Activated naive CD4-positive, alpha-beta T cell treated with anti-CD3 and anti-CD28 coated beads for 36 hours (primary cell): Measurements from ENCODE around the gene ZCCHC9. TPM values are rescaled to one million over a fixed set of nuclear protein-coding genes. Genes with fewer than 3 reads are reported as not detected.
"Not testable (repeated sequence)": the region's sequence is repeated elsewhere in the genome, so short reads cannot be mapped to it uniquely, and the experiment has no call there.

Source experiments
- CTCF ChIA-PET: fragments of 350-600 bp; sonication (Branson Sonifier 250); formaldehyde crosslinking; loops from one replicate; lab custom pipeline; 2021; ENCODE audit warnings: antibody characterized with exemption; lab: Charles Lee
- DNase-seq: peaks from one replicate; pipeline ENCODE4 v3.0.0-alpha.2; 2020
- H3K27ac Mint-ChIP-seq: one replicate; pipeline ENCODE4 v1.8.0; 2021; ENCODE audit warnings: mild to moderate bottlenecking, mixed read lengths
- H3K27me3 Mint-ChIP-seq: one replicate; pipeline ENCODE4 v1.8.0; 2021; ENCODE audit warnings: low read depth, mixed read lengths
- H3K36me3 Mint-ChIP-seq: one replicate; pipeline ENCODE4 v1.8.0; 2021; ENCODE audit warnings: low read depth, mixed read lengths
- H3K4me1 Mint-ChIP-seq: one replicate; pipeline ENCODE4 v1.8.0; 2021; ENCODE audit warnings: low read depth, mixed read lengths
- H3K4me3 Mint-ChIP-seq: one replicate; pipeline ENCODE4 v1.8.0; 2021; ENCODE audit warnings: mild to moderate bottlenecking, moderate library complexity, mixed read lengths
- H3K9me3 Mint-ChIP-seq: one replicate; pipeline ENCODE4 v1.8.0; 2021; ENCODE audit warnings: mixed read lengths
- intact Hi-C: fragments of 100-400 bp; cut with micrococcal nuclease; formaldehyde crosslinking; loops from one replicate; pipeline ENCODE4 v1.15.1; 2023
- total RNA-seq, 2 experiments: library from RNA; stranded (reverse); gene quantifications; one replicate each; pipeline ENCODE4 v1.2.3, GENCODE V29; 2021

ZCCHC9 gene, protein sequence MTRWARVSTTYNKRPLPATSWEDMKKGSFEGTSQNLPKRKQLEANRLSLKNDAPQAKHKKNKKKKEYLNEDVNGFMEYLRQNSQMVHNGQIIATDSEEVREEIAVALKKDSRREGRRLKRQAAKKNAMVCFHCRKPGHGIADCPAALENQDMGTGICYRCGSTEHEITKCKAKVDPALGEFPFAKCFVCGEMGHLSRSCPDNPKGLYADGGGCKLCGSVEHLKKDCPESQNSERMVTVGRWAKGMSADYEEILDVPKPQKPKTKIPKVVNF
- 10 to 100 TPM; 31.8 to 33.5 TPM for total RNA-seq

DNA sequence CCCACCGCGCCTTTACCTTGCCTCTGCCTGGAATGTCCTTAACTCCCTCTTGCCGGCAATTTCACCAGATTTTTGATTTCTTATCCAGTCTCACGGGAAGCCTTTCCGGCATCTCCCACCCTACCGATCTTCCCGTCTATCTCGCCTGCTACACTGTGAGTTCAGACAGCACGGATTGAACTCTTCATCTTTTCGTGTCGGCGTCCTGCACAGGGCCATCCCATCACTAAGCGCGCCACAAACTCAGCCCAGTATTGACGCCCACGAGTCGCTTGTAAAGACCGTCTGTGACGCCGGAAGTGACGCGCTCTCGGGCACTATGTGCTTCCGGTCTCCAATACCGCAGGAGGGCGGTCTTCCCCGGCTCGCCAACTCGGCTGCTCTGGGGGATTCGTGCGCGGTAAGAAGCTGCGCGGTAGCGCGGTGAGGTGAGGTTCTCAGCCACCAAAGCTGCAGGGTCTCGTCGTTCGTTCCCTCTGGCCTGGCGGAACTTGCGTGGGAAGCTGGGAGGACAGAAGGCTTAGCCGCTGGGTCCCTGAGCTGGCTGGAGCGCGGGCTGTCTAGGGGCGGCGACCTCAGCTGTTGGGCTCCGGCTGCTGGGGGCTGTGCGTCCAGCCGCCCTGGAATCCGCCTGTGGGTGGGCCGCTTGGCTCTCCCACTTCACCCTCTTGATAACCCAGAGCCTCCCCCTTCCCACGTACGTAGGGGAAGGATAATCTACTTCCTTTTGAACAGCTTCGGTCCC lies at the start of gene ZCCHC9:
Gene ZCCHC9, plus strand, starts transcription at position 317 of the 745 bp plus-strand sequence. CDS start 3,171 bp downstream, outside the sequence.
- peak; percentile 96 for DNase-seq
- Mint-ChIP-seq H3K4me3 (peak within 1 kb of the TSS; percentile 87), H3K27ac (peak within 1 kb of the TSS; percentile 88), H3K4me1 (peaks cover 44% of the 10 kb centered on the region), H3K9me3 (no peaks in the 10 kb centered on the region), H3K27me3 (no peaks in the 10 kb centered on the region), H3K36me3 (peaks cover 10% of the 10 kb centered on the region)
- intact Hi-C loops: loop anchor here (1.0 to 5.0 kb wide), 15 partner anchors 107 to 1775 kb away; partner anchors contain the start of genes RPS23, SSBP2, TMEM167A and XRCC4
- CTCF ChIA-PET: interaction anchor here (0.5 to 0.6 kb wide), 2 partner anchors 464 to 598 kb away, joined by 3 read pairs; no protein-coding TSS in a partner anchor

DNA sequence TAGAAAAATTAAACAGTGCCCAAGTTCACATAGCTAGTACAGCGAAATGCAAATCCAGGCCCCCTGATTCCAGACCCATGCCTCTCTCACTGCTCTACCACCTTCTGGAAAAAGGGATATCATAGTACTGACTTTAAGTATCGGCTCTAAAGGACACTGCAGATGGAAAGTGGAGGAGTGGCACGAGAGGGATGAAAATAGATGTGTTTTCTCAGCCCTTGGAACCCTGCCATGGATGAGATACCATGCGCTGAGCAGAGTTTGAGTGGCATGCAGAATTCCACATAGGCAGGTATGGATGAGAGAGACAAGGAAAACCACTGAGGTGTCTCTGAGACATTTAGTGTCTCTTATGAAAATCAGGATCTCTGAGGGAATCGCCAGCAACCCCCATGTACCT lies 49.5 kb upstream of the ZCCHC9 start:
- H3K4me3 Mint-ChIP-seq: no peak overlapping the region
- intact Hi-C loops: no loop called here
- DNase-seq: no peak
- H3K27me3 Mint-ChIP-seq: no peaks in the 10 kb centered on the region
- H3K36me3 Mint-ChIP-seq: peaks cover 10% of the 10 kb centered on the region
- CTCF ChIA-PET: no interaction called here
- no peaks in the 10 kb centered on the region for H3K9me3 Mint-ChIP-seq
- H3K4me1 Mint-ChIP-seq: no peaks in the 10 kb centered on the region
- no peak overlapping the region for H3K27ac Mint-ChIP-seq

DNA sequence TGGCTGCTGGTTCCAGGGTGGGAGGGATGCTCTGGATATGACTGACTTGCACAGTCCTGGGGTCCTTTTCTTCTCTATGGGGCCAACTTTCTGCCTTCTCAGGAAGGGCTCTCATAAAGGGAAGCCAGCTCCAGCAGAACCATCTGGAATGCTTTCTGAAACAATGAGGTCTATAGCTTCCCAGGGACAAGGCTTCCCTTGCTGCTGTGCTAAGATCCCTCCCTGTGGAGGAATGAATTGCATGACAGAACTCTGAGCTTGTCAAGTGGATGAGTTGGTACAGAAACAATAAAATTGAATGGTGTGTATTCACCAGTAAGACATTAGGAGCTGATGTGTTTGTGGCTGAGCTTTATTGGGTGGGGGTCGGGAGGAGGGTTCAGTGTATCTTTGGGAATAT lies 48.5 kb upstream of the ZCCHC9 start:
- H3K36me3 Mint-ChIP-seq: peaks cover 10% of the 10 kb centered on the region
- H3K4me1 Mint-ChIP-seq: no peaks in the 10 kb centered on the region
- no peaks in the 10 kb centered on the region for H3K9me3 Mint-ChIP-seq
- CTCF ChIA-PET: no interaction called here
- H3K27ac Mint-ChIP-seq: no peak overlapping the region
- intact Hi-C loops: no loop called here
- H3K4me3 Mint-ChIP-seq: no peak overlapping the region
- H3K27me3 Mint-ChIP-seq: no peaks in the 10 kb centered on the region
- DNase-seq: no peak

DNA sequence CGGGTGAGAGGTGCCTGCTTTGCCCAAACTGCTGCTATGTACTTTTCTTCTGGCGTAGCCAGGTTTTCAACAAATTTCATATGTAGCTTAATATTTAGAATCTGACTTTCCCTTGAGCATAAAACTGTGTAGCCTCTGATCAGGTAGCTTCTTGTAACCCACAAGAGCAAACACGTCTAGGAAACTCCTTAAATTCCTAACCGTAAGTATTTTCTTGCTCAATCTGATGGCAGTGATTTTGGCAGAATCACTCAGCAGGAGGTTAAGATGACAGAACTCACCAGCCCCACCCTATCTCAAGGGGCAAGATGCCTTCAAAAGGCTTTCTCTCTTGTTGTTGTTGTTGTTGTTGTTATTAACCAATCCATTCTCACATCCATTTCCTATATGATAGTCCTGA lies 47.5 kb upstream of the ZCCHC9 start:
- no peaks in the 10 kb centered on the region for H3K9me3 Mint-ChIP-seq
- H3K4me3 Mint-ChIP-seq: no peak overlapping the region
- DNase-seq: no peak
- no peak overlapping the region for H3K27ac Mint-ChIP-seq
- CTCF ChIA-PET: interaction anchor here (0.6 kb wide), 1 partner anchor 16 kb away, joined by 3 read pairs; no protein-coding TSS in a partner anchor
- intact Hi-C loops: no loop called here
- H3K36me3 Mint-ChIP-seq: peaks cover 10% of the 10 kb centered on the region
- H3K27me3 Mint-ChIP-seq: no peaks in the 10 kb centered on the region
- no peaks in the 10 kb centered on the region for H3K4me1 Mint-ChIP-seq

DNA sequence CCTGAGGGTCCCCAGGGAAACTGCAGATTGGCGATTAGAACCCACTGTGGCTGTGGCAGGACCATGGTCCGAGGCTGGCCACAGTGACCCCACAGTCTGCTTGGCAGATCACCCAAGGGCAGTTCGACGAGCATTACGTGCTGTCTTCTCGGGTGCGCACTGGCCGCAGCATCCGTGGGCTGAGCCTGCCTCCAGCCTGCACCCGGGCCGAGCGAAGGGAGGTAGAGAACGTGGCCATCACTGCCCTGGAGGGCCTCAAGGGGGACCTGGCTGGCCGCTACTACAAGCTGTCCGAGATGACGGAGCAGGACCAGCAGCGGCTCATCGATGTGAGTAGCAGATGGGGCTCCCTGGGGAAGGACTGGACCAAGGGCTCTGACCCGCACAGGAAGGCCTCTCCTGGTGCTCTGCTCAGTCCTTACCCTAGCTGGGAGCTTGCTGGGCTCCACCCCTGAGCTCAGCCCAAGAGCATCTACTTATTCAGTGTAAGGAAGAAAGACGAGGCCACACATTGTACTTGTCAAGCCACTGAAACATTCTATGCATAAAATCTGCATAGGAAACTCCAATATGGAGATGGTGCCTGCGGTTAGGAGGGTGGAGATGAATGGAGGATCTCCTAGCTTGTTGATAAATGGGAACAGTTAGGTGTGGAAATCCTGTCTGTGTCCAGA lies 46.4 kb upstream of the ZCCHC9 start:
- Mint-ChIP-seq H3K4me1 (no peaks in the 10 kb centered on the region), H3K27ac (no peak overlapping the region), H3K36me3 (peaks cover 16% of the 10 kb centered on the region), H3K9me3 (peaks cover 5% of the 10 kb centered on the region), H3K27me3 (no peaks in the 10 kb centered on the region), H3K4me3 (no peak overlapping the region)
- intact Hi-C loops: no loop called here
- DNase-seq: no peak
- CTCF ChIA-PET: interaction anchor here (0.6 kb wide), 1 partner anchor 32 kb away, joined by 3 read pairs; no protein-coding TSS in a partner anchor

DNA sequence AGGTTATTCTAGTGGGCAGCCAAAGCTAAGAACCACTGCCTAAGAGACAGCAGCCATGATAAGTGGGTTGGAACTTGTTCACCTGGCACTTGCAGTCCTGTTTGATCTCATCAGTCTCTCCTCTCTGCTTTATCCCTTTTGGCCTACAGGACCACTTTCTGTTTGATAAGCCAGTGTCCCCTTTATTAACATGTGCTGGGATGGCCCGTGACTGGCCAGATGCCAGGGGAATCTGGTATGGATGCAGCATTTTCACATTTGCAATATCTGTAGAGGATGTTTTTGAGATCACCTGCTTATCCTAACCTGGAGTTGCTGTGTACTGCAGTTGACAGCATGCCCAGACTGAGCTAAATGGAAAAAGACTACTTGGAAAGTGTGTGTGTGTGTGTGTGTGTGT lies 44.6 kb upstream of the ZCCHC9 start:
- Mint-ChIP-seq H3K4me3 (no peak overlapping the region), H3K27me3 (no peaks in the 10 kb centered on the region), H3K36me3 (peaks cover 22% of the 10 kb centered on the region), H3K9me3 (peaks cover 18% of the 10 kb centered on the region), H3K27ac (no peak overlapping the region), H3K4me1 (no peaks in the 10 kb centered on the region)
- no peak for DNase-seq
- intact Hi-C loops: no loop called here
- CTCF ChIA-PET: interaction anchor here (0.6 kb wide), 1 partner anchor 40 kb away, joined by 5 read pairs; no protein-coding TSS in a partner anchor

DNA sequence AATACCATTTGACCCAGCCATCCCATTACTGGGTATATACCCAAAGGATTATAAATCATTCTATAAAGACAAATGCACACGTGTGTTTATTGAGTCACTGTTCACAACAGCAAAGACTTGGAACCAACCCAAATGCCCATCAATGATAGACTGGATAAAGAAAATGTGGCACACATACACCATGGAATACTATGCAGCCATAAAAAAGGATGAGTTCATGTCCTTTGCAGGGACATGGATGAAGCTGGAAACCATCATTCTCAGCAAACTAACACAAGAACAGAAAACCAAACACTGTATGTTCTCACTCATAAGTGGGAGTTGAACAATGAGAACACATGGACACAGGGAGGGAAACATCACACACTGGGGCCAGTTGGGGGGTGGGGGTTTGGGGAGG lies 38.6 kb upstream of the ZCCHC9 start:
- DNase-seq, H3K27me3 Mint-ChIP-seq, H3K4me3 Mint-ChIP-seq, H3K4me1 Mint-ChIP-seq, CTCF ChIA-PET, H3K27ac Mint-ChIP-seq, intact Hi-C loops: not testable (repeated sequence)
- Mint-ChIP-seq H3K9me3 (peaks cover 27% of the 10 kb centered on the region), H3K36me3 (peaks cover 35% of the 10 kb centered on the region)

DNA sequence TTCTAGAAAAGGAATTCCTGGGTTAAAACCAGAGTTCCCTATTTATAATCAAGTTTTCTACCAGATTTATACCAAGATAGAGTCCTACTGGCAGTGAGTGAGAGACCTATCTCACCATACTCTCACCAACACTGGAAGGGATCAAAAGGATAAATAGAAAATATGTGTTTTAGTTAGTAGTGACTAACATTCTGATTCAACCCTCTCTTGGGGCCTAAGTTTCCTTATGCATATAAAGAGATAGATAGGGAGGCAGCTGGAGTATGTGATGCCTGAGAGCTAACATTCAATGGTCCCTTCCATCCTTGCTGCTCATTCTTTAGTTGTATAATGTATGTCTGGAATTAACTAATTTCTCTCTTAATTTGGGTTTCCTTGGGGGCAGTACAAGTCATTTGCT lies 36.3 kb upstream of the ZCCHC9 start:
- no peak for DNase-seq
- intact Hi-C loops: no loop called here
- CTCF ChIA-PET: no interaction called here
- no peaks in the 10 kb centered on the region for H3K27me3 Mint-ChIP-seq
- no peak overlapping the region for H3K4me3 Mint-ChIP-seq
- H3K36me3 Mint-ChIP-seq: peaks cover 28% of the 10 kb centered on the region
- H3K4me1 Mint-ChIP-seq: peaks cover 6% of the 10 kb centered on the region
- H3K9me3 Mint-ChIP-seq: peaks cover 22% of the 10 kb centered on the region
- no peak overlapping the region for H3K27ac Mint-ChIP-seq

DNA sequence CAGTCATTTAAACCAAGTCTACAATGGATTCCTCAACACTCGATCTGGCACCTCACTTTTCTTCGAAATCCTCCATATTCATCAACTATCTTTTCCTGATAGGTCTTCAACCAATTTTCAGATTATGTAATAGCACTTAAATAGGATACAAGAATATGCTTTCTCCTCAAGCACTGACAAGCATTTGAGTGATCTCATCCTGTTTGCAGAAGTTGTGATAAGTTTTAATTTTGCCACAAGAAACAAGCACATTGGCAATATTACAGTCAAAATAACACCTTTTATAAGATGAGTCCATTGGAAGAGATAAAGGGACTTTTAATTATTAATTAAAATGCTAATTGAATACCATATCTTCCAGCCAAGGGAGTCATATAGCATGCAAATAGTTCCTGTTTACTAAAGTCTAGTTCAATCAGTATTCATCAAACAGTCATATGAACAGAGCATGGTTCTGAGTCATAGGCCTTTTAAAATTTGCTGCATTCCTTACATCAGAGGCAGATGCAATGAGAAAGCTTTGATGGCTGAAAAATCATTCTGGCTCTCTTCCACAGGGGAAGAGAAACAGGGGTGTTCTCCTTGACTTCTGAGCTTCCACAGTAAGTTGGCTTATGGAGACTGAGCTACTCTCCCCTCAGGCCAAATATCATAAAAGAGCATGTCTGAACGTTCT lies 32.7 kb upstream of the ZCCHC9 start:
- Mint-ChIP-seq H3K36me3 (peaks cover 25% of the 10 kb centered on the region), H3K4me3 (no peak overlapping the region), H3K27ac (no peak overlapping the region), H3K27me3 (no peaks in the 10 kb centered on the region), H3K9me3 (peaks cover 18% of the 10 kb centered on the region), H3K4me1 (peaks cover 10% of the 10 kb centered on the region)
- intact Hi-C loops: no loop called here
- CTCF ChIA-PET: no interaction called here
- DNase-seq: no peak

DNA sequence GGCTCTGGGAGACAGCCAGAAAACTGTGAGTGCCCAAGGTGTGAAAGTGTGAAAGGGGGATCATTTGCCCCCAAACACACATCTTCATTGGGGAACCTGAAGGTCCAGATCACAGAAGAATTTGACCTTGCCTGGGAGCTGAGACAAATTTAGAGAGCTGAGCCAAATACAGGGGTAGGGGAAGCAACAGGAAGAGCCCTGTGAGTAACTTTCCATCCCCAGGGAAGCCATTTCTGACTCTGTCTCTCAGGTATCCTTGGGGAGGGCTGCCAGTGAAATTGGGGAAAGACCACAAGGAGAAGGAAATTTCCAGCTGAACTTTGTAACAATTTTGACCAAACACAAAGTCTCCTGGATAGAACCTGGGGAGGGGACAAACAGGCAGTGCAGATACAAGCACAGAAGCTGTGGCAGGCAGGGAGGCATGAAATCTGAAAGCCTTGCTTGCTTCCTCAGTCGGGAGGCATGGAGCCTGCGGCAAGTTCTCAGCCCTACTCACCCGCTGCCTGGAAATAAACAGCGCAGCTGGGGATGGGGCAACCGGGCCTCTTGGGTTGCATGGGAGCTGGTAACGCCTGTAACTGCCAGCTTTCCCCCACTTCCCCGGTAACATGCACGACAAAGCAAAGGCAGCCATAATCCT lies 31.5 kb upstream of the ZCCHC9 start:
- peaks cover 23% of the 10 kb centered on the region for H3K9me3 Mint-ChIP-seq
- H3K4me1 Mint-ChIP-seq: peaks cover 14% of the 10 kb centered on the region
- CTCF ChIA-PET: interaction anchor here (0.5 to 0.6 kb wide), 2 partner anchors 16 to 104 kb away, joined by 3 read pairs; no protein-coding TSS in a partner anchor
- H3K4me3 Mint-ChIP-seq: no peak overlapping the region
- no peak overlapping the region for H3K27ac Mint-ChIP-seq
- no peak for DNase-seq
- no peaks in the 10 kb centered on the region for H3K27me3 Mint-ChIP-seq
- H3K36me3 Mint-ChIP-seq: peaks cover 30% of the 10 kb centered on the region
- intact Hi-C loops: no loop called here

DNA sequence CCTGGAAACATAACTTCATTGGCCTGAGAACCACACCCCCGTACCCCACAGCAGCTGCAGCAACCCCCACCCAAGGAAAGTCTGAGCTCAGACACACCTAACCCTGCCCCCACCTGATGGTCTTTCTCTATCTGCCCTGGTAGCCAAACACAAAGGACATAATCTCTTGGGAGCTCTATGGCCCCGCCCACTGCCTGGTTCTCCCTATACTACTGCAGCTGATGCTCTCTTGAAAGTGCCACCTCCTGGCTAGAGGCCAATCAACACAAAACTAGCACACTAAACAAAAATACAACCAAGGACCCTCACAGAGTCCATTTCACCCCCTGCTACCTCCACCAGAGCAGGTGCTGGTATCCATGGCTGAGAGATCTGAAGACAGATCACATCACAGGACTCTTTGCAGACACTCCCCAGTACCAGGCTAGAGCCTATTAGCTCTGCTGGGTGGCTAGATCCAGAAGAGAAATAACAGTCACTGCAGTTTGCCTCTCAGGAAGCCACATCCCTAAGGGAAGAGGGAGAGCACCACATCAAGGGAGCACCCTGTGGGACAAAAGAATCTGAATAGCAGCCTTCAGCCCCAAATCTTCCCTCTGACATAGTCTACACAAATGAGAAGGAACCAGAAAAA lies 30.9 kb upstream of the ZCCHC9 start:
- intact Hi-C loops, H3K4me3 Mint-ChIP-seq: not testable (repeated sequence)

More for the DNA sequence above, 30.9 kb upstream of the ZCCHC9 start:
- H3K27me3 Mint-ChIP-seq, DNase-seq, H3K27ac Mint-ChIP-seq: not testable (repeated sequence)
- CTCF ChIA-PET: interaction anchor here (0.5 to 0.6 kb wide), 2 partner anchors 17 to 104 kb away, joined by 3 read pairs; no protein-coding TSS in a partner anchor
- Mint-ChIP-seq H3K4me1 (peaks cover 15% of the 10 kb centered on the region), H3K36me3 (peaks cover 35% of the 10 kb centered on the region), H3K9me3 (peaks cover 30% of the 10 kb centered on the region)
